OCI-LY3 (cell line): ENCODE measurements around the gene STKLD1.

ENCODE experiments used
- H2AFZ ChIP-seq: fragments of 200-600, 300-600 bp; shearing (Covaris generic); 2 replicates; pipeline ENCODE4 v1.6.0; 2014; ENCODE audit warnings: antibody characterized with exemption, low read depth, low read length
- H3K27ac ChIP-seq: fragments of 200-600, 300-600 bp; sonication (generic); 2 replicates; pipeline ENCODE4 v1.5.1; 2014; ENCODE audit warnings: mild to moderate bottlenecking, low read length, moderate library complexity, mixed read lengths
- H3K27me3 ChIP-seq: fragments of 200-600, 300-600 bp; sonication (generic); 2 replicates; pipeline ENCODE4 v1.6.1; 2014; ENCODE audit warnings: low read depth, low read length, mixed read lengths
- H3K36me3 ChIP-seq: fragments of 200-600, 300-600 bp; sonication (generic); replicated peaks from 2 replicates; pipeline ENCODE3; 2014; ENCODE audit warnings: low read depth, low read length, mixed read lengths
- H3K4me1 ChIP-seq: fragments of 300-600, 200-600 bp; sonication (generic); 2 replicates; pipeline ENCODE4 v1.6.1; 2014; ENCODE audit warnings: low read length, mixed read lengths
- H3K4me2 ChIP-seq: fragments of 200-600, 300-600 bp; sonication (generic); 2 replicates; pipeline ENCODE4 v1.6.1; 2014; ENCODE audit warnings: low read length, mixed read lengths
- H3K4me3 ChIP-seq: fragments of 300-600, 200-600 bp; sonication (generic); 2 replicates; pipeline ENCODE4 v1.5.1; 2014; ENCODE audit warnings: antibody characterized with exemption, mild to moderate bottlenecking, low read length, moderate library complexity
- H3K79me2 ChIP-seq: fragments of 300-600, 200-600 bp; shearing (Covaris generic); 2 replicates; pipeline ENCODE4 v1.6.1; 2014; ENCODE audit warnings: mild to moderate bottlenecking, low read length, mixed read lengths
- H3K9ac ChIP-seq: fragments of 300-600, 200-600 bp; shearing (Covaris generic); 2 replicates; pipeline ENCODE4 v1.6.0; 2014; ENCODE audit warnings: mild to moderate bottlenecking, low read length, moderate library complexity
- H3K9me3 ChIP-seq: fragments of 200-600, 300-600 bp; shearing (Covaris generic); 2 replicates; pipeline ENCODE4 v1.6.1; 2014; ENCODE audit warnings: low read length, mixed read lengths; ENCODE audit not compliant: insufficient read depth
- H4K20me1 ChIP-seq: fragments of 200-600, 300-600 bp; sonication (generic); 2 replicates; pipeline ENCODE4 v1.6.1; 2016; ENCODE audit warnings: low read length, mixed read lengths; ENCODE audit not compliant: insufficient read depth
- EZH2phosphoT487 ChIP-seq: fragments of 200-600 bp; shearing (Covaris generic); IDR thresholded peaks from 2 replicates; pipeline ENCODE4 v1.6.1; 2018; ENCODE audit warnings: antibody characterized with exemption, mixed run types, low read depth
- TF ChIP-seq, protein P1 (sequence below): fragments of 200-600, 300-600 bp; sonication (generic); IDR thresholded peaks from 2 replicates; pipeline ENCODE4 v1.5.1; 2014; ENCODE audit warnings: antibody characterized with exemption, low read length, low read depth

STKLD1 gene

DNA sequence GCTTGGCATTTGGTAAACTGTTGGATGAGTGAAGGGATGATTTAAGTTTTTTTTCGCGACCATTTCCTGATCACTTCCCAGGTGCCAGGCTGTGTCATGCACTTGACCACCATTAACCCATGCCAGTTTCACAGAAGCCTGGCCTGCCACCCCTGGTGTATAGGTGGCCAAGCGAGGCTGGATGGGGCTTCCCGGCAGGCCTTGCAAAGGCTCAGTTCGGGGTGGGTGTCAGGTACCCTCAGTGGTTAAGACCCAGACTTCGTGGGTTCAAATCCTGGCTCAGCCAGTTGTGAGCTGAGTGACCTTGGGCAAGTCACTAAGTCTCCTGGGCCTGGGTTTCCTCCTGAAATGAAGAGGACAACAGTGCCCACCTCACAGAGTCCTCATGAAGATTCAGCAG is 30.6 kb upstream of the STKLD1 start:
- H3K36me3 ChIP-seq: peaks cover 75% of the 10 kb centered on the region
- H4K20me1 ChIP-seq: peaks cover 25% of the 10 kb centered on the region
- peaks cover 51% of the 10 kb centered on the region for H3K79me2 ChIP-seq
- no peak overlapping the region for H3K27ac ChIP-seq
- no peak overlapping the region for H2AFZ ChIP-seq
- H3K27me3 ChIP-seq: no peaks in the 10 kb centered on the region
- H3K4me3 ChIP-seq: no peak overlapping the region
- H3K4me2 ChIP-seq: no peak overlapping the region
- H3K9me3 ChIP-seq: no peaks in the 10 kb centered on the region
- peaks cover 20% of the 10 kb centered on the region for H3K4me1 ChIP-seq
- H3K9ac ChIP-seq: no peak overlapping the region
- TF ChIP-seq, protein P1, sequence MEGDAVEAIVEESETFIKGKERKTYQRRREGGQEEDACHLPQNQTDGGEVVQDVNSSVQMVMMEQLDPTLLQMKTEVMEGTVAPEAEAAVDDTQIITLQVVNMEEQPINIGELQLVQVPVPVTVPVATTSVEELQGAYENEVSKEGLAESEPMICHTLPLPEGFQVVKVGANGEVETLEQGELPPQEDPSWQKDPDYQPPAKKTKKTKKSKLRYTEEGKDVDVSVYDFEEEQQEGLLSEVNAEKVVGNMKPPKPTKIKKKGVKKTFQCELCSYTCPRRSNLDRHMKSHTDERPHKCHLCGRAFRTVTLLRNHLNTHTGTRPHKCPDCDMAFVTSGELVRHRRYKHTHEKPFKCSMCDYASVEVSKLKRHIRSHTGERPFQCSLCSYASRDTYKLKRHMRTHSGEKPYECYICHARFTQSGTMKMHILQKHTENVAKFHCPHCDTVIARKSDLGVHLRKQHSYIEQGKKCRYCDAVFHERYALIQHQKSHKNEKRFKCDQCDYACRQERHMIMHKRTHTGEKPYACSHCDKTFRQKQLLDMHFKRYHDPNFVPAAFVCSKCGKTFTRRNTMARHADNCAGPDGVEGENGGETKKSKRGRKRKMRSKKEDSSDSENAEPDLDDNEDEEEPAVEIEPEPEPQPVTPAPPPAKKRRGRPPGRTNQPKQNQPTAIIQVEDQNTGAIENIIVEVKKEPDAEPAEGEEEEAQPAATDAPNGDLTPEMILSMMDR: no peak
- TF ChIP-seq EZH2phosphoT487: no peak

DNA sequence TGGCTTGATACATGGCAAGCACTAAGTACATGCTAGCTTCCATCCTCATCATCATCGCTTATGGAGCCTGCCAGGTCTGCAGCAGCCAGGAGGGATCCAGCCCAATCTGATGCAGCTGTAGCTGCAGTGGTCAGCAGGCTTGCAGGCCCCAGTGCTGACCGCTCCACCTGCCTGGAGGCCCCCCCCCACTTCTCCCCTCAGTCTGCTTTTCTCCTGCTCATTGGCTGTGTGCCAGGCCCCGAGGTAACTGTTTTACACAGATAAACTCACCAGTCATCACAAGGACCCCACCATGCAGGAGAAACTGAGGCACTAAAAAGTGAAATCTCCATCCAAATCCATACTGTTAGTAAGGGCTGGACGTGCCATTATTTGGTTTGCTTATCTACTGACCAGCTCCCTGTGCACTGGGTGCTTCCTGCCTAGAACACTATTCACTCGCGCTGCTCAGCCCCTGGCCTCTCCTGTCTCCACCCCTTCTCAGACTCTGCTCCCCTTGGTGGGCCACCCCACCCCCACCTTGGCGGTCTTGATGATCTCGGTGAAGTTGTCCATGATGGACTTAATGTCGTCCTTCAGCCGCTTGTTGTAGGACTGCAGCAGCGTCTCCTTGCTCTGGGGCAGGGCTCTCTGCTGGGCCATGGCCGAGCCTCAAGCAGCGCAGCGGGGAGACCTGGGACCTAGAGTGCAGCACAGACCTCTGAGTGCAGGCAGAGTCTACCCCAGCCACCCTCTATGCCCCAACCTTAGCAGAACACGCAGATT is 30.0 kb upstream of the STKLD1 start:
- H3K27ac ChIP-seq: 0 out of 2 replicates have a peak overlapping the region, but pooled peaks have one; percentile 72
- peak overlapping the region; percentile 89 for H3K4me3 ChIP-seq
- TF ChIP-seq, protein P1: no peak
- TF ChIP-seq EZH2phosphoT487: no peak
- H3K9me3 ChIP-seq: no peaks in the 10 kb centered on the region
- peaks cover 29% of the 10 kb centered on the region for H4K20me1 ChIP-seq
- H3K79me2 ChIP-seq: peaks cover 51% of the 10 kb centered on the region
- H3K4me1 ChIP-seq: peaks cover 20% of the 10 kb centered on the region
- H3K4me2 ChIP-seq: peak overlapping the region; percentile 96
- H3K27me3 ChIP-seq: no peaks in the 10 kb centered on the region
- H3K36me3 ChIP-seq: peaks cover 76% of the 10 kb centered on the region
- peak overlapping the region; percentile 100 for H3K9ac ChIP-seq
- H2AFZ ChIP-seq: no peak overlapping the region

DNA sequence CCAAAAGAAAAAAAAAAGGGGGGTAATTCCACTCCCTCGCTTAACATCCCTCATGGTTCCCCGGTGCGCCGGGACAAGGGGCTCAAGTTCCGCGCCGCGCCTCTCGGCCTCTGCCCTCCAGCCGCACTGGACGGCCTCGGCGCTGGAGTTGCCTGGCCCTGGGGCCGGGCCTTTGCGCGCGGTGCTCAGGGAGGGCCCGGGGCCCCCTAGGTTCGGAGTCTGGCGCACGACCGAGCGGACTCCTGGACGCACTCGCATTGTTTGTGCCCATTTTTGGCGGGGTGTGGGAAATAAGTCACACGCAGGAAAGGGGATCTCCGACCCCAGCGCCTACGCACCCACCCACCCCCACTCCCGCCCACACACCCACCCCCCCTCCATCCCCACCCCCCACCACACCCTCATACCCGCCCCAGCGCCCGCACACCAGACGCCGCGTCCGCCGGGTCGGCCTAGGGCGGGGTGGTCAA is 28.6 kb upstream of the STKLD1 start:
- Histone ChIP-seq H3K79me2 (peaks cover 51% of the 10 kb centered on the region), H3K9me3 (no peaks in the 10 kb centered on the region)

More for the DNA sequence above, 28.6 kb upstream of the STKLD1 start:
- Histone ChIP-seq H3K27ac (peak overlapping the region; percentile 81), H2AFZ (no peak overlapping the region), H3K4me3 (peak overlapping the region; percentile 89), H3K9ac (peak overlapping the region; percentile 100), H3K4me2 (peak overlapping the region; percentile 96), H4K20me1 (peaks cover 42% of the 10 kb centered on the region), H3K27me3 (no peaks in the 10 kb centered on the region), H3K4me1 (peaks cover 20% of the 10 kb centered on the region), H3K36me3 (peaks cover 81% of the 10 kb centered on the region)
- TF ChIP-seq, protein P1: no peak
- no peak for TF ChIP-seq EZH2phosphoT487
